Gastrocnemius medialis (tissue), 4 donors: ENCODE results near the gene SESN3.

ENCODE experiments used
- CTCF ChIP-seq, 5 experiments: fragments of 450-650 bp in 3 of 5; fragments of 200-600 bp in 2 of 5; sonication (generic) in 2 of 5; IDR thresholded peaks in 4 of 5; conservative IDR thresholded peaks in 1 of 5; 1 replicate in 4 of 5; 2 replicates in 1 of 5; pipeline ENCODE4 v1.5.1; 2016 to 2019; ENCODE audit warnings: antibody characterized with exemption in 5 of 5, mild to moderate bottlenecking in 3 of 5, moderate library complexity in 3 of 5
- POLR2A ChIP-seq, 2 donors: fragments of 450-650 bp; IDR thresholded peaks; one replicate each; pipeline ENCODE4 v1.6.1; 2017; ENCODE audit warnings: antibody characterized with exemption in 2 of 2, mild to moderate bottlenecking in 2 of 2, moderate library complexity in 2 of 2

GRCh38 chr11:95267601-95268213 is 36.7 kb upstream of the SESN3 start:
- TF ChIP-seq POLR2A (IDR thresholded peaks at IDR 0.05) (no peak), CTCF (IDR thresholded peaks at IDR 0.05 in 4 of 5, conservative IDR thresholded peaks at IDR 0.05 in 1 of 5) (no peak)
